Astrocyte (in vitro differentiated cells and primary cell): Measurements from ENCODE around the gene KCNH6. TPM values are rescaled to one million over a fixed set of nuclear protein-coding genes. Genes with fewer than 3 reads are reported as not detected.

Source experiments
- DNase-seq: peaks from one replicate; pipeline ENCODE4 v3.0.0-alpha.2; 2010; ENCODE audit warnings: low read depth
- FAIRE-seq: peaks from 2 replicates; lab custom pipeline; 2011; peaks lifted over from hg19 to GRCh38; lab: Jason Lieb, UNC
- H2AFZ ChIP-seq: 2 replicates; pipeline ENCODE4 v1.6.0; 2012; ENCODE audit warnings: low read depth, low read length, inconsistent platforms
- H3K27ac ChIP-seq: 2 replicates; pipeline ENCODE4 v1.5.1; 2011; ENCODE audit warnings: low read depth, low read length, inconsistent platforms
- H3K27me3 ChIP-seq: 2 replicates; pipeline ENCODE4 v1.6.0; 2011; ENCODE audit warnings: low read length, inconsistent platforms; ENCODE audit not compliant: insufficient read depth
- H3K36me3 ChIP-seq: 2 replicates; pipeline ENCODE4 v1.5.1; 2011; ENCODE audit warnings: low read length, inconsistent platforms; ENCODE audit not compliant: insufficient read depth
- H3K4me1 ChIP-seq: 2 replicates; pipeline ENCODE4 v1.5.1; 2011; ENCODE audit warnings: low read length, inconsistent platforms; ENCODE audit not compliant: insufficient read depth
- H3K4me2 ChIP-seq: 2 replicates; pipeline ENCODE4 v1.6.0; 2012; ENCODE audit warnings: low read length, inconsistent platforms
- H3K4me3 ChIP-seq: 2 replicates; pipeline ENCODE4 v1.5.1; 2011; ENCODE audit warnings: low read depth, mild to moderate bottlenecking, low read length, inconsistent platforms; ENCODE audit not compliant: insufficient read depth
- H3K79me2 ChIP-seq: 2 replicates; pipeline ENCODE4 v1.6.0; 2012; ENCODE audit warnings: mild to moderate bottlenecking, low read length, inconsistent platforms; ENCODE audit not compliant: insufficient read depth
- H3K9ac ChIP-seq: 2 replicates; pipeline ENCODE4 v1.6.0; 2012; ENCODE audit warnings: mild to moderate bottlenecking, low read length, inconsistent platforms
- H3K9me3 ChIP-seq: 2 replicates; pipeline ENCODE4 v1.5.1; 2012; ENCODE audit warnings: low read depth, mild to moderate bottlenecking, low read length, inconsistent platforms; ENCODE audit not compliant: insufficient read depth
- H4K20me1 ChIP-seq: 2 replicates; pipeline ENCODE4 v1.6.0; 2012; ENCODE audit warnings: low read length, inconsistent platforms; ENCODE audit not compliant: insufficient read depth
- H3K27ac Mint-ChIP-seq: one replicate; pipeline ENCODE4 v1.8.0; 2021; ENCODE audit warnings: mild to moderate bottlenecking, mixed read lengths; ENCODE audit not compliant: unreplicated experiment
- H3K27me3 Mint-ChIP-seq: one replicate; pipeline ENCODE4 v1.8.0; 2021; ENCODE audit warnings: low read depth, mixed read lengths; ENCODE audit not compliant: unreplicated experiment
- H3K36me3 Mint-ChIP-seq: one replicate; pipeline ENCODE4 v1.8.0; 2021; ENCODE audit warnings: low read depth, mixed read lengths; ENCODE audit not compliant: unreplicated experiment
- H3K4me1 Mint-ChIP-seq: one replicate; pipeline ENCODE4 v1.8.0; 2021; ENCODE audit warnings: low read depth, mixed read lengths; ENCODE audit not compliant: unreplicated experiment
- H3K4me3 Mint-ChIP-seq: one replicate; pipeline ENCODE4 v1.8.0; 2021; ENCODE audit warnings: mild to moderate bottlenecking, moderate library complexity, mixed read lengths; ENCODE audit not compliant: unreplicated experiment
- H3K9me3 Mint-ChIP-seq: one replicate; pipeline ENCODE4 v1.8.0; 2021; ENCODE audit warnings: mild to moderate bottlenecking, mixed read lengths; ENCODE audit not compliant: unreplicated experiment
- CTCF ChIP-seq: IDR thresholded peaks from 2 replicates; pipeline ENCODE4 v1.5.1; 2011; ENCODE audit warnings: low read depth, mild to moderate bottlenecking, inconsistent platforms, low read length, moderate library complexity; ENCODE audit not compliant: insufficient read depth
- EZH2 ChIP-seq: IDR thresholded peaks from 2 replicates; pipeline ENCODE4 v1.6.1; 2012; ENCODE audit warnings: mild to moderate bottlenecking, low read length, inconsistent platforms; ENCODE audit not compliant: insufficient read depth
- total RNA-seq: library from RNA; stranded (reverse); gene quantifications from 2 replicates; pipeline ENCODE4 v1.2.1, GENCODE V29; 2021

The KCNH6 gene
- total RNA-seq, 1 donor from 2014 or later = not detected

- H3K27me3 ChIP-seq = no peaks in the 10 kb centered on the region
- peak overlapping the region; percentile 89 for H3K9ac ChIP-seq
- H3K4me1 ChIP-seq = peaks cover 17% of the 10 kb centered on the region
- H3K9me3 ChIP-seq = no peaks in the 10 kb centered on the region
- DNase-seq = no peak
- Mint-ChIP-seq H3K4me3 (peak overlapping the region; percentile 89), H3K27ac (peak overlapping the region; percentile 82), H3K36me3 (no peaks in the 10 kb centered on the region), H3K27me3 (no peaks in the 10 kb centered on the region), H3K4me1 (peaks cover 18% of the 10 kb centered on the region), H3K9me3 (no peaks in the 10 kb centered on the region)
- H4K20me1 ChIP-seq = peaks cover 60% of the 10 kb centered on the region
- H3K27ac ChIP-seq = no peak overlapping the region
- peak overlapping the region; percentile 90 for H3K4me2 ChIP-seq
- peaks cover 4% of the 10 kb centered on the region for H3K36me3 ChIP-seq
- H3K4me3 ChIP-seq = peak overlapping the region; percentile 56
- no peak overlapping the region for H2AFZ ChIP-seq
- no peak for FAIRE-seq
- TF ChIP-seq EZH2 = no peak
- no peak for TF ChIP-seq CTCF
- H3K79me2 ChIP-seq = peaks cover 69% of the 10 kb centered on the region
Measured at GRCh38 chr17:63552211-63552610, 29.1 kb downstream of the KCNH6 start.

GRCh38 chr17:63555500-63556156 is 32.5 kb downstream of the KCNH6 start:
- H3K9ac ChIP-seq = no peak overlapping the region
- TF ChIP-seq EZH2 (no peak), CTCF (no peak)
- H3K4me1 Mint-ChIP-seq = peaks cover 17% of the 10 kb centered on the region
- H3K36me3 ChIP-seq = peaks cover 4% of the 10 kb centered on the region
- no peaks in the 10 kb centered on the region for H3K27me3 ChIP-seq
- no peak for FAIRE-seq
- no peak for DNase-seq
- peaks cover 8% of the 10 kb centered on the region for H3K4me1 ChIP-seq
- H4K20me1 ChIP-seq = peaks cover 90% of the 10 kb centered on the region
- H3K4me3 Mint-ChIP-seq = no peak overlapping the region
- H3K36me3 Mint-ChIP-seq = no peaks in the 10 kb centered on the region
- no peak overlapping the region for H3K4me2 ChIP-seq
- H2AFZ ChIP-seq = no peak overlapping the region
- H3K4me3 ChIP-seq = no peak overlapping the region
- no peak overlapping the region for H3K27ac ChIP-seq
- H3K9me3 Mint-ChIP-seq = no peaks in the 10 kb centered on the region
- H3K79me2 ChIP-seq = peaks cover 95% of the 10 kb centered on the region
- no peak overlapping the region for H3K27ac Mint-ChIP-seq
- no peaks in the 10 kb centered on the region for H3K9me3 ChIP-seq
- no peaks in the 10 kb centered on the region for H3K27me3 Mint-ChIP-seq

- no peak for FAIRE-seq
Measured at GRCh38 chr17:63557416-63557815, 34.3 kb downstream of the KCNH6 start.

More at GRCh38 chr17:63557416-63557815, 34.3 kb downstream of the KCNH6 start:
- Histone ChIP-seq H3K27me3 (no peaks in the 10 kb centered on the region), H3K4me2 (no peak overlapping the region), H2AFZ (no peak overlapping the region), H3K4me3 (no peak overlapping the region), H4K20me1 (peaks cover 94% of the 10 kb centered on the region), H3K9me3 (no peaks in the 10 kb centered on the region), H3K79me2 (peaks cover 95% of the 10 kb centered on the region), H3K4me1 (peaks cover 3% of the 10 kb centered on the region), H3K36me3 (peaks cover 4% of the 10 kb centered on the region), H3K27ac (no peak overlapping the region), H3K9ac (no peak overlapping the region)
- H3K27ac Mint-ChIP-seq = no peak overlapping the region
- TF ChIP-seq CTCF = no peak
- no peak for TF ChIP-seq EZH2
- no peaks in the 10 kb centered on the region for H3K27me3 Mint-ChIP-seq
- peaks cover 10% of the 10 kb centered on the region for H3K4me1 Mint-ChIP-seq
- no peak overlapping the region for H3K4me3 Mint-ChIP-seq
- H3K9me3 Mint-ChIP-seq = no peaks in the 10 kb centered on the region
- DNase-seq = no peak
- no peaks in the 10 kb centered on the region for H3K36me3 Mint-ChIP-seq
